GM15510 (cell line): Measurements from ENCODE around the gene TP53TG3C.
"Not testable (repeated sequence)": the region's sequence is repeated elsewhere in the genome, so short reads cannot be mapped to it uniquely, and the experiment has no call there.

ENCODE experiments used
- POLR2A ChIP-seq: IDR thresholded peaks from 3 replicates; pipeline ENCODE4 v1.6.1; 2011; ENCODE audit warnings: borderline replicate concordance; ENCODE audit not compliant: insufficient read length; ENCODE audit errors: extremely low read depth

Gene TP53TG3C, protein sequence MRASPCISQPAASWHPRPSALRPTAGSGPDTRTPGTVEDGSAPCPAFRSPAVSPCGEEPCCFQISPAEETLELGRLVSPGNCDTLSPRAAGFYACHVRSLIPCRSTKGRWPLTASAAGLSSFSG

GRCh38 chr16:33193926-33194325 is at the start of gene TP53TG3C:
TP53TG3C (plus strand) TSS chr16:33194226; CDS start chr16:33194294, 68 bp downstream.
- TF ChIP-seq POLR2A = not testable (repeated sequence)
